UCSD-AML1 (cell line): ENCODE data around the gene CCDC90B.

Experiments used
- DNase-seq: peaks from one replicate; lab custom pipeline; 2025; ENCODE audit not compliant: unreplicated experiment; lab: John Stamatoyannopoulos, UW

The CCDC90B gene

GRCh38 chr11:83241291-83241946 lies 44.7 kb downstream of the CCDC90B start:
- peak; percentile 10 for DNase-seq

DNA sequence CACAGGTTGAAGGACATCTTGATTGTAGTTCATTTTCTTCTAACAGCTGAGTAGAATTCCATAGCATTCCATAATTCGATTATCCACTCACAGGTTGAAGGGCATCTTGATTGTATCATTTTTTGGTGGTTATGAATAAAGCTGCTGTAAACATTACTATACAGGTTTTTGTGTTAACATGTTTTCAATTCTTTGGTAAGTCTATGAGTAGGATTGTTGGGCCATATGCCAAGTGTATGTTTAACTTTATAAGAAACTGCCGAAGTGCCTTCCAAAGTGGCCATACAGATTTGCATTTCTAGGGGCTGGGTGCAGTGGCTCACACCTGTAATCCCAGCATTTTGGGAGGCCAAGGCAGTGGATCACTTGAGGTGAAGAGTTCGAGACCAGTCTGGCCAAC lies 48.1 kb downstream of the CCDC90B start:
- no peak for DNase-seq

DNA sequence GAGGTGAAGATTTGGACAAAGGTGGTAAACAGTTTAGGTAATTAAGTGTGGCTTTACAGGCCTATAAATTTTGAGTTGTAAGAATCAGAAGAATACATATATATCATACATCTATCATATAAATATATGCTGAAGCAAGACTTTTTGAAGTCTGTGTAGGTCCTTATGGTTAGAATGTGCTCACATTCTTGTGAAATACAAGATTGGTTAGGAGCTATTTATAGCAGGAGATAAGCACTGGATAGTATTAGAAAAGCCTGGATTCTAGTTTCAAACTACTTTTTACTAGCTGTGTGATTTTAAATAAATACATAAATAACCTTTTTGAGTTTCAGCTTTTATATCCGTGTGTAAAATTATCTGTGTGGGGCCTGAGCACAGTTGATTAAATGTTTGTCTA lies 50.3 kb downstream of the CCDC90B start:
- no peak for DNase-seq

- DNase-seq: no peak
Measured at GRCh38 chr11:83223457-83223856, 62.7 kb downstream of the CCDC90B start.

- no peak for DNase-seq
Measured at GRCh38 chr11:83222499-83222898, 63.7 kb downstream of the CCDC90B start.

- no peak for DNase-seq
Measured at GRCh38 chr11:83221694-83222093, 64.5 kb downstream of the CCDC90B start.

GRCh38 chr11:83220260-83220659 lies 65.9 kb downstream of the CCDC90B start:
- no peak for DNase-seq

DNA sequence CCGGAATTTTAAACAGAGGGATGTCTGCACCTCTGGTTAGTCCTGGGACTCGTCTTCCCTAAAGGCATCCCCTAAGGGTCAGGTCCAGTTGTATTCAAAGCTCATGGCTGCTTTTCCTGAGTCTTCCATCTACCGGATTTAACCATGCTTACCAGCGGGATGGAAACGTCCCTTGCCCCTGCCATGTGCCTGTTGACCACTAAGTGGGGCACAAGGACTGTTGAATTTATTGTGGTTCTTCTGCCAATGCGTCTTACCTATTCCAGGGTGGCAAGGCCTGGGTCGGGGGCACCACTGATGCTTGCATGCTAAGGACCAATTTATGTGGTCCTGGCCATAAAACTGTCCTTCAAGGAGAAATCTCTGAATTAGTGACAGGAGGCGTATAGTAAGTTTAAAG lies 67.1 kb downstream of the CCDC90B start:
- peak; percentile 7 for DNase-seq
